GM13976 (cell line): ENCODE data around the gene IKZF2.
A peak's percentile ranks its signal among the peaks of the same experiment; 100 is the strongest.

ENCODE experiments used
- DNase-seq: peaks from one replicate; pipeline ENCODE4 v3.0.0; 2012; ENCODE audit warnings: low spot score
- CTCF ChIP-seq: IDR thresholded peaks from 2 replicates; pipeline ENCODE4 v1.5.1; 2012; ENCODE audit warnings: borderline replicate concordance, mild to moderate bottlenecking; ENCODE audit not compliant: insufficient read depth; ENCODE audit errors: extremely low read depth, missing control alignments, control extremely low read depth
- in situ Hi-C: fragments of 300-500 bp; cut with MboI; formaldehyde crosslinking; loops from one replicate; pipeline ENCODE4 v1.12.0; 2022; ENCODE audit warnings: low sequenced_read_pairs, mixed read lengths, inconsistent platforms; ENCODE audit not compliant: unreplicated experiment

Gene IKZF2

GRCh38 chr2:213125646-213126347 lies 25.6 kb downstream of the IKZF2 start:
- in situ Hi-C loops = no loop called here
- no peak for DNase-seq
- TF ChIP-seq CTCF = no peak

- no peak for DNase-seq
- in situ Hi-C loops = no loop called here
- TF ChIP-seq CTCF = no peak
Observed at GRCh38 chr2:213122725-213123124, 28.7 kb downstream of the IKZF2 start.

- no peak for DNase-seq
- in situ Hi-C loops = no loop called here
- TF ChIP-seq CTCF = no peak
Observed at GRCh38 chr2:213121690-213122089, 29.7 kb downstream of the IKZF2 start.

- peak; percentile 20 for DNase-seq
- in situ Hi-C loops = no loop called here
- no peak for TF ChIP-seq CTCF
Observed at GRCh38 chr2:213119061-213119809, 32.2 kb downstream of the IKZF2 start.

- TF ChIP-seq CTCF = no peak
- in situ Hi-C loops = no loop called here
- DNase-seq = no peak
Observed at GRCh38 chr2:213108308-213108707, 43.1 kb downstream of the IKZF2 start.

GRCh38 chr2:213107728-213108127 lies 43.7 kb downstream of the IKZF2 start:
- no peak for TF ChIP-seq CTCF
- no peak for DNase-seq
- in situ Hi-C loops = no loop called here
